Activated T-helper 1 cell treated with anti-CD3 and anti-CD28 coated beads, Interleukin-12 subunit alpha, Interleukin-12 subunit beta, Interleukin-2, Interleukin-4 antibody, amounts not matched to agents 30 ng/mL and 10 ng/mL and 1 ng/mL, durations not matched to agents 14 hours and 24 hours and 36 hours (primary cell): ENCODE results near the gene TMIGD2. TPM values are rescaled to one million over a fixed set of nuclear protein-coding genes. Genes with fewer than 3 reads are reported as not detected.
"Not testable (repeated sequence)": the region's sequence is repeated elsewhere in the genome, so short reads cannot be mapped to it uniquely, and the experiment has no call there.

ENCODE experiments used
- DNase-seq: peaks from one replicate; pipeline ENCODE4 v3.0.0; 2021; ENCODE audit warnings: low spot score
- H3K27ac Mint-ChIP-seq: one replicate; pipeline ENCODE4 v1.8.0; 2021; ENCODE audit warnings: mild to moderate bottlenecking, mixed read lengths
- H3K27me3 Mint-ChIP-seq: one replicate; pipeline ENCODE4 v1.8.0; 2022; ENCODE audit warnings: mild to moderate bottlenecking, moderate library complexity, mixed read lengths; ENCODE audit not compliant: insufficient read depth
- H3K36me3 Mint-ChIP-seq: one replicate; pipeline ENCODE4 v1.8.0; 2021; ENCODE audit warnings: low read depth, mixed read lengths
- H3K4me1 Mint-ChIP-seq: one replicate; pipeline ENCODE4 v1.8.0; 2021; ENCODE audit warnings: low read depth, mixed read lengths
- H3K4me3 Mint-ChIP-seq: one replicate; pipeline ENCODE4 v1.8.0; 2021; ENCODE audit warnings: mild to moderate bottlenecking, moderate library complexity, mixed read lengths
- H3K9me3 Mint-ChIP-seq: one replicate; pipeline ENCODE4 v1.8.0; 2021; ENCODE audit warnings: mixed read lengths
- intact Hi-C: fragments of 100-400 bp; cut with micrococcal nuclease; formaldehyde crosslinking; loops from one replicate; pipeline ENCODE4 v1.15.1; 2024
- total RNA-seq: library from RNA; stranded (reverse); gene quantifications from 2 replicates; pipeline ENCODE4 v1.2.3, GENCODE V29; 2022

Gene TMIGD2
- total RNA-seq, 1 donor from 2014 or later: 11.0 TPM

- H3K27ac Mint-ChIP-seq: no peak overlapping the region
- no peaks in the 10 kb centered on the region for H3K4me1 Mint-ChIP-seq
- H3K4me3 Mint-ChIP-seq: no peak overlapping the region
- no peaks in the 10 kb centered on the region for H3K9me3 Mint-ChIP-seq
- DNase-seq: no peak
- no peaks in the 10 kb centered on the region for H3K36me3 Mint-ChIP-seq
- intact Hi-C loops: no loop called here
- H3K27me3 Mint-ChIP-seq: peaks cover 19% of the 10 kb centered on the region
Observed at GRCh38 chr19:4284176-4284958, 17.8 kb downstream of the TMIGD2 start.

- Mint-ChIP-seq H3K36me3 (no peaks in the 10 kb centered on the region), H3K27me3 (peaks cover 28% of the 10 kb centered on the region), H3K9me3 (no peaks in the 10 kb centered on the region), H3K27ac (no peak overlapping the region), H3K4me1 (no peaks in the 10 kb centered on the region), H3K4me3 (no peak overlapping the region)
- intact Hi-C loops: no loop called here
- DNase-seq: no peak
Observed at GRCh38 chr19:4279530-4280422, 22.4 kb downstream of the TMIGD2 start.

- intact Hi-C loops: no loop called here
- Mint-ChIP-seq H3K27ac (no peak overlapping the region), H3K4me1 (no peaks in the 10 kb centered on the region), H3K27me3 (peaks cover 28% of the 10 kb centered on the region), H3K9me3 (no peaks in the 10 kb centered on the region), H3K4me3 (no peak overlapping the region), H3K36me3 (no peaks in the 10 kb centered on the region)
- no peak for DNase-seq
Observed at GRCh38 chr19:4279267-4279529, 23.0 kb downstream of the TMIGD2 start.

GRCh38 chr19:4278419-4279266 is 23.5 kb downstream of the TMIGD2 start, which contains the start of gene SHD:
Gene SHD (plus strand): TSS chr19:4279266. CDS start chr19:4280064, 798 bp downstream.
- Mint-ChIP-seq H3K4me1 (no peaks in the 10 kb centered on the region), H3K9me3 (no peaks in the 10 kb centered on the region), H3K27me3 (peaks cover 28% of the 10 kb centered on the region), H3K27ac (no peak within 1 kb of the TSS), H3K4me3 (no peak within 1 kb of the TSS), H3K36me3 (no peaks in the 10 kb centered on the region)
- intact Hi-C loops: no loop called here
- DNase-seq: no peak

GRCh38 chr19:4278010-4278409 is 24.2 kb downstream of the TMIGD2 start:
- intact Hi-C loops: no loop called here
- no peak for DNase-seq
- no peaks in the 10 kb centered on the region for H3K4me1 Mint-ChIP-seq
- no peak overlapping the region for H3K27ac Mint-ChIP-seq
- no peaks in the 10 kb centered on the region for H3K9me3 Mint-ChIP-seq
- peaks cover 28% of the 10 kb centered on the region for H3K27me3 Mint-ChIP-seq
- no peak overlapping the region for H3K4me3 Mint-ChIP-seq
- no peaks in the 10 kb centered on the region for H3K36me3 Mint-ChIP-seq

- H3K27me3 Mint-ChIP-seq: peaks cover 28% of the 10 kb centered on the region
- H3K9me3 Mint-ChIP-seq: no peaks in the 10 kb centered on the region
- no peak overlapping the region for H3K4me3 Mint-ChIP-seq
- H3K36me3 Mint-ChIP-seq: no peaks in the 10 kb centered on the region
- H3K4me1 Mint-ChIP-seq: no peaks in the 10 kb centered on the region
- DNase-seq: no peak
- intact Hi-C loops: no loop called here
- H3K27ac Mint-ChIP-seq: no peak overlapping the region
Observed at GRCh38 chr19:4277191-4277696, 24.9 kb downstream of the TMIGD2 start.

GRCh38 chr19:4274321-4274686 is 27.9 kb downstream of the TMIGD2 start:
- not testable (repeated sequence) for H3K4me3 Mint-ChIP-seq, H3K4me1 Mint-ChIP-seq
- peaks cover 10% of the 10 kb centered on the region for H3K36me3 Mint-ChIP-seq

GRCh38 chr19:4272894-4273293 is 29.3 kb downstream of the TMIGD2 start:
- Mint-ChIP-seq H3K4me3 (no peak overlapping the region), H3K9me3 (no peaks in the 10 kb centered on the region)

More at GRCh38 chr19:4274321-4274686, 27.9 kb downstream of the TMIGD2 start:
- H3K27me3 Mint-ChIP-seq, H3K27ac Mint-ChIP-seq, DNase-seq, intact Hi-C loops, H3K9me3 Mint-ChIP-seq: not testable (repeated sequence)

GRCh38 chr19:4268816-4269430 is 33.3 kb downstream of the TMIGD2 start:
- Mint-ChIP-seq H3K9me3 (no peaks in the 10 kb centered on the region), H3K4me1 (peaks cover 17% of the 10 kb centered on the region), H3K36me3 (peaks cover 30% of the 10 kb centered on the region), H3K27me3 (no peaks in the 10 kb centered on the region), H3K27ac (no peak overlapping the region), H3K4me3 (no peak overlapping the region)
- no peak for DNase-seq
- intact Hi-C loops: loop anchor here (5.0 kb wide), 2 partner anchors 33 to 258 kb away; partner anchors contain the start of genes FSD1 and TMIGD2

More at GRCh38 chr19:4272894-4273293, 29.3 kb downstream of the TMIGD2 start:
- Mint-ChIP-seq H3K27me3 (peaks cover under 1% of the 10 kb centered on the region), H3K27ac (no peak overlapping the region), H3K4me1 (no peaks in the 10 kb centered on the region), H3K36me3 (peaks cover 15% of the 10 kb centered on the region)
- intact Hi-C loops: no loop called here
- DNase-seq: no peak

- H3K4me3 Mint-ChIP-seq: no peak overlapping the region
- DNase-seq: no peak
- peaks cover 30% of the 10 kb centered on the region for H3K36me3 Mint-ChIP-seq
- no peak overlapping the region for H3K27ac Mint-ChIP-seq
- no peaks in the 10 kb centered on the region for H3K9me3 Mint-ChIP-seq
- no peaks in the 10 kb centered on the region for H3K27me3 Mint-ChIP-seq
- peaks cover 17% of the 10 kb centered on the region for H3K4me1 Mint-ChIP-seq
- intact Hi-C loops: loop anchor here (1.0 to 5.0 kb wide), 6 partner anchors 21 to 259 kb away; partner anchors contain the start of genes FSD1, SH3GL1, TMIGD2 and YJU2
Observed at GRCh38 chr19:4267901-4268815, 34.0 kb downstream of the TMIGD2 start.

GRCh38 chr19:4267101-4267900 is 34.9 kb downstream of the TMIGD2 start:
- peak; percentile 40 for DNase-seq
- peaks cover 17% of the 10 kb centered on the region for H3K4me1 Mint-ChIP-seq
- H3K36me3 Mint-ChIP-seq: peaks cover 30% of the 10 kb centered on the region
- no peaks in the 10 kb centered on the region for H3K9me3 Mint-ChIP-seq
- H3K27me3 Mint-ChIP-seq: no peaks in the 10 kb centered on the region
- intact Hi-C loops: loop anchor here (1.0 to 5.0 kb wide), 6 partner anchors 20 to 260 kb away; partner anchors contain the start of genes FSD1, SH3GL1, TMIGD2 and YJU2
- H3K4me3 Mint-ChIP-seq: no peak overlapping the region
- peak overlapping the region; percentile 9 for H3K27ac Mint-ChIP-seq
